Measurements from ENCODE around the gene CNOT10.

Gene CNOT10

GRCh38 chr3:32751377-32751776, 66.4 kb downstream of the CNOT10 start:
- in situ Hi-C loops (cut with HindIII; ENCODE audit: low sequenced_read_pairs), result no loop called here
- no peak for TF ChIP-seq CTCF (IDR thresholded peaks at IDR 0.05; ENCODE audit: low read depth, low read length, missing control alignments)
- DNase-seq (ENCODE audit: low read depth), result no peak
- no peak overlapping the region for H3K4me3 ChIP-seq (ENCODE audit: low read depth, low read length)

GRCh38 chr3:32755761-32756160, 70.8 kb downstream of the CNOT10 start:
- TF ChIP-seq CTCF (IDR thresholded peaks at IDR 0.05; ENCODE audit: low read depth, low read length, missing control alignments), result no peak
- in situ Hi-C loops (cut with HindIII; ENCODE audit: low sequenced_read_pairs), result no loop called here
- DNase-seq (ENCODE audit: low read depth), result no peak
- no peak overlapping the region for H3K4me3 ChIP-seq (ENCODE audit: low read depth, low read length)

- TF ChIP-seq CTCF (IDR thresholded peaks at IDR 0.05; ENCODE audit: low read depth, low read length, missing control alignments), result no peak
- H3K4me3 ChIP-seq (ENCODE audit: low read depth, low read length), result no peak overlapping the region
- in situ Hi-C loops (cut with HindIII; ENCODE audit: low sequenced_read_pairs), result no loop called here
- DNase-seq (ENCODE audit: low read depth), result no peak
Measured at GRCh38 chr3:32757618-32758374, 72.8 kb downstream of the CNOT10 start.

GRCh38 chr3:32758375-32758753, 73.4 kb downstream of the CNOT10 start:
- DNase-seq (ENCODE audit: low read depth), result no peak
- in situ Hi-C loops (cut with HindIII; ENCODE audit: low sequenced_read_pairs), result no loop called here
- no peak for TF ChIP-seq CTCF (IDR thresholded peaks at IDR 0.05; ENCODE audit: low read depth, low read length, missing control alignments)
- H3K4me3 ChIP-seq (ENCODE audit: low read depth, low read length), result no peak overlapping the region

- no peak overlapping the region for H3K4me3 ChIP-seq (ENCODE audit: low read depth, low read length)
- TF ChIP-seq CTCF (IDR thresholded peaks at IDR 0.05; ENCODE audit: low read depth, low read length, missing control alignments), result no peak
- no peak for DNase-seq (ENCODE audit: low read depth)
- in situ Hi-C loops (cut with HindIII; ENCODE audit: low sequenced_read_pairs), result no loop called here
Measured at GRCh38 chr3:32759342-32759741, 74.4 kb downstream of the CNOT10 start.

GRCh38 chr3:32764481-32764880, 79.5 kb downstream of the CNOT10 start:
- TF ChIP-seq CTCF (IDR thresholded peaks at IDR 0.05; ENCODE audit: low read depth, low read length, missing control alignments), result no peak
- no peak for DNase-seq (ENCODE audit: low read depth)
- H3K4me3 ChIP-seq (ENCODE audit: low read depth, low read length), result no peak overlapping the region
- in situ Hi-C loops (cut with HindIII; ENCODE audit: low sequenced_read_pairs), result no loop called here
